Measurements from ENCODE around the gene GCLC.

GCLC gene

GRCh38 chr6:53523511-53524454 is 21.1 kb downstream of the GCLC start:
- DNase-seq: no peak

- DNase-seq: no peak
Measured at GRCh38 chr6:53520320-53520928, 24.5 kb downstream of the GCLC start.

GRCh38 chr6:53518862-53519261 is 26.0 kb downstream of the GCLC start:
- no peak for DNase-seq

- DNase-seq: no peak
Measured at GRCh38 chr6:53517021-53517420, 27.9 kb downstream of the GCLC start.

GRCh38 chr6:53514677-53515076 is 30.2 kb downstream of the GCLC start:
- no peak for DNase-seq

- DNase-seq: no peak
Measured at GRCh38 chr6:53513519-53513966, 31.4 kb downstream of the GCLC start.

GRCh38 chr6:53513056-53513455 is 31.8 kb downstream of the GCLC start:
- no peak for DNase-seq

- DNase-seq: no peak
Measured at GRCh38 chr6:53512626-53513025, 32.3 kb downstream of the GCLC start.

- no peak for DNase-seq
Measured at GRCh38 chr6:53510746-53511145, 34.2 kb downstream of the GCLC start.

GRCh38 chr6:53506872-53507271 is 38.0 kb downstream of the GCLC start:
- no peak for DNase-seq

- DNase-seq: no peak
Measured at GRCh38 chr6:53504512-53504911, 40.4 kb downstream of the GCLC start.

- DNase-seq: no peak
Measured at GRCh38 chr6:53503060-53503459, 41.8 kb downstream of the GCLC start.

GRCh38 chr6:53501432-53501831 is 43.5 kb downstream of the GCLC start:
- no peak for DNase-seq

- DNase-seq: no peak
Measured at GRCh38 chr6:53500095-53500494, 44.8 kb downstream of the GCLC start.

- DNase-seq: no peak
Measured at GRCh38 chr6:53499094-53499493, 45.8 kb downstream of the GCLC start.

- no peak for DNase-seq
Measured at GRCh38 chr6:53498649-53499048, 46.3 kb downstream of the GCLC start.

GRCh38 chr6:53497905-53498304 is 47.0 kb downstream of the GCLC start:
- DNase-seq: no peak

GRCh38 chr6:53496797-53497375 is 48.0 kb downstream of the GCLC start:
- no peak for DNase-seq

- DNase-seq: no peak
Measured at GRCh38 chr6:53495506-53496499, 49.1 kb downstream of the GCLC start.

GRCh38 chr6:53494076-53494475 is 50.8 kb downstream of the GCLC start:
- DNase-seq: no peak

- DNase-seq: no peak
Measured at GRCh38 chr6:53493635-53494025, 51.3 kb downstream of the GCLC start.

- peak; percentile 68 for DNase-seq
Measured at GRCh38 chr6:53492860-53493634, 51.9 kb downstream of the GCLC start.
